Spleen (tissue), 11 donors: ENCODE data around the gene SUMF1. TPM values are rescaled to one million over a fixed set of nuclear protein-coding genes. Genes with fewer than 3 reads are reported as not detected.

Source experiments
- DNase-seq: peaks from one replicate; pipeline ENCODE4 v3.0.0-alpha.2; 2020
- H3K27ac ChIP-seq, 8 donors: fragments of 200-600 bp; sonication (generic) in 7 of 8; 1 replicate in 4 of 8; 2 replicates in 4 of 8; pipeline versions ENCODE4 v1.5.0 to v1.8.0; 2016 to 2021; ENCODE audit warnings: inconsistent platforms in 4 of 8, mild to moderate bottlenecking in 4 of 8, moderate library complexity in 1 of 8
- H3K27me3 ChIP-seq, 7 donors: fragments of 200-600 bp; sonication (generic) in 6 of 7; replicated peaks in 1 of 7; 1 replicate in 4 of 7; 2 replicates in 3 of 7; pipeline versions ENCODE4 v1.5.0 to v1.8.0; 2016 to 2021; ENCODE audit warnings: inconsistent platforms in 3 of 7, mild to moderate bottlenecking in 1 of 7
- H3K36me3 ChIP-seq, 6 donors: fragments of 200-600 bp; sonication (generic) in 5 of 6; 1 replicate in 4 of 6; 2 replicates in 2 of 6; pipeline versions ENCODE4 v1.5.0 to v1.8.0; 2016 to 2021; ENCODE audit warnings: inconsistent platforms in 2 of 6
- H3K4me1 ChIP-seq, 6 donors: fragments of 200-600 bp; sonication (generic) in 5 of 6; 1 replicate in 3 of 6; 2 replicates in 3 of 6; pipeline versions ENCODE4 v1.5.0 to v1.8.0; 2016 to 2021; ENCODE audit warnings: inconsistent platforms in 3 of 6
- H3K4me3 ChIP-seq, 8 donors: fragments of 200-600 bp; sonication (generic) in 7 of 8; 1 replicate in 4 of 8; 2 replicates in 4 of 8; pipeline versions ENCODE4 v1.5.0 to v1.8.0; 2016 to 2021; ENCODE audit warnings: inconsistent platforms in 4 of 8, mild to moderate bottlenecking in 4 of 8, moderate library complexity in 2 of 8
- H3K9me3 ChIP-seq, 8 donors: fragments of 200-600 bp; sonication (generic) in 7 of 8; 1 replicate in 4 of 8; 2 replicates in 4 of 8; pipeline versions ENCODE4 v1.5.0 to v1.8.0; 2016 to 2021; ENCODE audit warnings: inconsistent platforms in 4 of 8
- CTCF ChIP-seq, 11 experiments: fragments of 200-600 bp in 7 of 11; fragments of 450-650 bp in 4 of 11; sonication (generic) in 4 of 11; IDR thresholded peaks in 8 of 11; conservative IDR thresholded peaks in 3 of 11; 1 replicate in 7 of 11; 2 replicates in 4 of 11; pipeline versions ENCODE4 v1.4.0 to v1.8.0; 2016 to 2021; ENCODE audit warnings: antibody characterized with exemption in 11 of 11, inconsistent platforms in 4 of 11, mild to moderate bottlenecking in 1 of 11
- POLR2A ChIP-seq, 3 donors: fragments of 450-650 bp; IDR thresholded peaks; one replicate each; pipeline ENCODE4 v1.5.1; 2017; ENCODE audit warnings: antibody characterized with exemption in 3 of 3, mild to moderate bottlenecking in 1 of 3
- POLR2AphosphoS5 ChIP-seq, 3 donors: sonication (generic); formaldehyde crosslinking; IDR thresholded peaks; one replicate each; pipeline ENCODE4 v1.5.1; 2017; ENCODE audit warnings: antibody characterized with exemption in 3 of 3
- WGBS, 5 donors: extraction: QIAGEN DNeasy Blood & Tissue Kit in 3 of 5; methylation state at CpG; one replicate each; pipeline versions ENCODE4 v1.1.5 to v1.1.7; 2013 to 2018; 5-methylcytosine and 5-hydroxymethylcytosine counted together
- intact Hi-C: fragments of 100-400 bp; cut with DNase I; formaldehyde crosslinking; loops from one replicate; pipeline ENCODE4 v1.15.0; 2023; ENCODE audit warnings: low total_unique reads
- polyA plus RNA-seq, 3 donors: library from polyadenylated mRNA; stranded (reverse); fragments of 200-250 nt; gene quantifications; one replicate each; pipeline ENCODE4 v1.2.1, GENCODE V29; 2013
- total RNA-seq, 7 donors: library from RNA; depleted of rRNA in 3 of 7; stranded (reverse); fragments of >200 nt in 3 of 7; fragmentation: NEBNext Ultra II Directional in 4 of 7; extraction: Animal tissue kit (Norgen Biotek cat#: 25700) in 4 of 7; gene quantifications; one replicate each; pipeline versions ENCODE4 v1.1.0 to v1.2.1, GENCODE V29; 2016 to 2021
- donor health status: healthy with polysubstance abuse.
- donor health status: DM: no; HTN: no; CAD: no; lungs with moderate emphysema.
- donor health status: DM: no; HTN: no; CAD: no.
- donor health status: Bipolar disorder and iron deficiency.
- donor health status: healthy.
- donor health status: DM: no; HTN: no; CAD: no.
- donor health status: DM: yes; HTN: yes; CAD: no.

SUMF1 gene
- total and polyA plus RNA-seq, 10 donors, result 6.3 to 53.0 (median 33.9) TPM

GRCh38 chr3:4472312-4472711 lies 5.2 kb upstream of the SUMF1 start:
- no peaks in the 10 kb centered on the region for H3K9me3 ChIP-seq
- H3K27ac ChIP-seq, result no peak overlapping the region
- no peaks in the 10 kb centered on the region for H3K27me3 ChIP-seq
- intact Hi-C loops, result no loop called here
- TF ChIP-seq POLR2A (IDR thresholded peaks at IDR 0.05) (no peak), CTCF (IDR thresholded peaks at IDR 0.05 in 8 of 11, conservative IDR thresholded peaks at IDR 0.05 in 3 of 11) (no peak), POLR2AphosphoS5 (IDR thresholded peaks at IDR 0.05) (no peak)
- H3K36me3 ChIP-seq, result no peaks in the 10 kb centered on the region
- 82 to 99% (median 93%) methylated on average over 2 of the region's 2 CpGs for WGBS, 5 donors
- DNase-seq, result no peak
- peaks cover 0 to 39% (median 14%) of the 10 kb centered on the region in 6 donors for H3K4me1 ChIP-seq
- H3K4me3 ChIP-seq, result no peak overlapping the region

- Histone ChIP-seq H3K4me1 (peaks cover 0 to 43% (median 16%) of the 10 kb centered on the region in 6 donors), H3K36me3 (no peaks in the 10 kb centered on the region), H3K9me3 (no peaks in the 10 kb centered on the region), H3K27me3 (no peaks in the 10 kb centered on the region), H3K27ac (no peak overlapping the region), H3K4me3 (no peak overlapping the region)
- intact Hi-C loops, result no loop called here
- no peak for TF ChIP-seq CTCF (IDR thresholded peaks at IDR 0.05 in 8 of 11, conservative IDR thresholded peaks at IDR 0.05 in 3 of 11)
- no peak for TF ChIP-seq POLR2AphosphoS5 (IDR thresholded peaks at IDR 0.05)
- no peak for DNase-seq
- WGBS, 5 donors, result 59 to 74% (median 66%) methylated on average over 1 of the region's 1 CpG
These were observed 4.8 kb upstream of the SUMF1 start for GRCh38 chr3:4471907-4472306.

- no peaks in the 10 kb centered on the region for H3K36me3 ChIP-seq
- H3K27ac ChIP-seq, result peak overlapping the region; percentile 76 to 96 (median 92)
- peak overlapping the region; percentile 84 to 100 (median 99) for H3K4me3 ChIP-seq
- no peaks in the 10 kb centered on the region for H3K9me3 ChIP-seq
- no peaks in the 10 kb centered on the region for H3K27me3 ChIP-seq
- no peak for DNase-seq
- WGBS, 5 donors, result 73 to 81% (median 78%) methylated on average over 13 of the region's 13 CpGs
- TF ChIP-seq POLR2AphosphoS5 (IDR thresholded peaks at IDR 0.05), result no peak
- no peak for TF ChIP-seq POLR2A (IDR thresholded peaks at IDR 0.05)
- no peak for TF ChIP-seq CTCF (IDR thresholded peaks at IDR 0.05 in 8 of 11, conservative IDR thresholded peaks at IDR 0.05 in 3 of 11)
- H3K4me1 ChIP-seq, result peaks cover 8 to 37% (median 22%) of the 10 kb centered on the region in 6 donors
- intact Hi-C loops, result no loop called here
These were observed 426 bp upstream of the SUMF1 start for GRCh38 chr3:4467522-4467867.

- 82 to 97% (median 89%) methylated on average over 1 of the region's 1 CpG for WGBS, 5 donors
- H3K4me1 ChIP-seq, result peaks cover 8 to 48% (median 25%) of the 10 kb centered on the region in 6 donors
- H3K27me3 ChIP-seq, result no peaks in the 10 kb centered on the region
- H3K4me3 ChIP-seq, result no peak overlapping the region
- H3K27ac ChIP-seq, result no peak overlapping the region
- intact Hi-C loops, result no loop called here
- H3K36me3 ChIP-seq, result no peaks in the 10 kb centered on the region
- TF ChIP-seq POLR2AphosphoS5 (IDR thresholded peaks at IDR 0.05), result no peak
- TF ChIP-seq CTCF (IDR thresholded peaks at IDR 0.05 in 8 of 11, conservative IDR thresholded peaks at IDR 0.05 in 3 of 11), result no peak
- no peak for TF ChIP-seq POLR2A (IDR thresholded peaks at IDR 0.05)
- DNase-seq, result no peak
- no peaks in the 10 kb centered on the region for H3K9me3 ChIP-seq
These were observed 2.5 kb downstream of the SUMF1 start for GRCh38 chr3:4464576-4464975.
